HepG2 (cell line): Measurements from ENCODE around the gene NCOA6. TPM values are rescaled to one million over a fixed set of nuclear protein-coding genes. Genes with fewer than 3 reads are reported as not detected.
A peak's percentile ranks its signal among the peaks of the same experiment; 100 is the strongest.

Source experiments
- ARHGAP35 ChIP-seq: sonication (generic); formaldehyde crosslinking; IDR thresholded peaks from 2 replicates; pipeline ENCODE4 v1.9.0; 2022; ENCODE audit warnings: mild to moderate bottlenecking, inconsistent platforms, moderate library complexity, missing genetic modification reagents, borderline replicate concordance
- ELF3 ChIP-seq: IDR thresholded peaks from 2 replicates; pipeline ENCODE4 v1.6.1; 2016; ENCODE audit warnings: missing genetic modification reagents, missing compliant biosample characterization
- EP300 ChIP-seq, 3 experiments: sonication (generic) in 1 of 3; formaldehyde crosslinking in 1 of 3; IDR thresholded peaks; 2 replicates each; pipeline versions ENCODE4 v1.5.1 to v1.6.1; 2011 to 2020; ENCODE audit warnings: low read depth in 2 of 3, low read length in 2 of 3, borderline replicate concordance in 1 of 3, improper control_type of control experiment in 1 of 3, mild to moderate bottlenecking in 1 of 3, missing genetic modification reagents in 1 of 3, moderate library complexity in 1 of 3
- GABPA ChIP-seq, 2 experiments: IDR thresholded peaks; 2 replicates each; pipeline ENCODE4 v1.6.1; 2011 to 2016; ENCODE audit warnings: low read depth in 2 of 2, low read length in 1 of 2, missing biosample characterization in 1 of 2, missing genetic modification characterization in 1 of 2
- IKZF4 ChIP-seq: sonication (generic); formaldehyde crosslinking; IDR thresholded peaks from 2 replicates; pipeline ENCODE4 v1.5.1; 2020; ENCODE audit warnings: borderline replicate concordance, mild to moderate bottlenecking, low read depth, missing genetic modification reagents; ENCODE audit errors: not compliant biosample characterization
- NCOA2 ChIP-seq: sonication (generic); formaldehyde crosslinking; IDR thresholded peaks from 2 replicates; pipeline ENCODE4 v1.8.0; 2022; ENCODE audit warnings: inconsistent platforms
- NPAS2 ChIP-seq: sonication (generic); formaldehyde crosslinking; IDR thresholded peaks from 2 replicates; pipeline ENCODE4 v1.8.0; 2022; ENCODE audit warnings: mild to moderate bottlenecking, missing genetic modification reagents, borderline replicate concordance
- NR2F6 ChIP-seq, 2 experiments: IDR thresholded peaks; 2 replicates each; pipeline ENCODE4 v1.6.1; 2016; ENCODE audit warnings: antibody characterized with exemption in 1 of 2, mild to moderate bottlenecking in 1 of 2
- RXRB ChIP-seq: IDR thresholded peaks from 2 replicates; pipeline ENCODE4 v1.6.1; 2016; ENCODE audit warnings: borderline replicate concordance, missing genetic modification reagents, missing compliant biosample characterization
- SRF ChIP-seq: IDR thresholded peaks from 2 replicates; pipeline ENCODE4 v1.6.1; 2011; ENCODE audit warnings: mild to moderate bottlenecking, low read depth, low read length, moderate library complexity
- TGIF2 ChIP-seq: IDR thresholded peaks from 2 replicates; pipeline ENCODE4 v1.6.1; 2016; ENCODE audit warnings: control low read depth, missing compliant biosample characterization
- ZKSCAN8 ChIP-seq: IDR thresholded peaks from 2 replicates; pipeline ENCODE4 v1.6.1; 2016; ENCODE audit warnings: borderline replicate concordance, missing genetic modification reagents, missing compliant biosample characterization
- ZNF256 ChIP-seq: sonication (generic); formaldehyde crosslinking; conservative IDR thresholded peaks from 2 replicates; pipeline ENCODE4 v1.4.0; 2020; ENCODE audit warnings: missing genetic modification reagents
- ZNF550 ChIP-seq: sonication (generic); formaldehyde crosslinking; IDR thresholded peaks from 2 replicates; pipeline ENCODE4 v1.4.0; 2020; ENCODE audit warnings: mild to moderate bottlenecking, missing genetic modification reagents, borderline replicate concordance
- ZNF577 ChIP-seq: sonication (generic); formaldehyde crosslinking; IDR thresholded peaks from 2 replicates; pipeline ENCODE4 v1.4.0; 2020; ENCODE audit warnings: mild to moderate bottlenecking, low read depth, missing genetic modification reagents, borderline replicate concordance
- ZSCAN9 ChIP-seq: IDR thresholded peaks from 2 replicates; pipeline ENCODE4 v1.6.1; 2016; ENCODE audit warnings: borderline replicate concordance
- polyA plus RNA-seq, 8 experiments: library from polyadenylated mRNA; depleted of rRNA in 3 of 8; stranded (reverse) in 7 of 8; unstranded in 1 of 8; fragments of >200 nt; fragmentation: Illumina TruSeq in 4 of 8; extraction: Trizol in 4 of 8; gene quantifications; 2 replicates each; pipeline versions ENCODE4 v1.2.1 to v1.2.3, GENCODE V29; 2011 to 2016; ENCODE audit warnings: low read depth in 4 of 8, missing spikeins in 1 of 8, mixed read lengths in 1 of 8; ENCODE audit not compliant: insufficient read depth in 1 of 8
- total RNA-seq, 5 experiments: library from RNA; depleted of rRNA; stranded (reverse); fragments of >200 nt; fragmentation: Illumina TruSeq; extraction: Trizol; gene quantifications; 2 replicates each; pipeline ENCODE4 v1.2.3, GENCODE V29; 2016; ENCODE audit warnings: low read depth in 1 of 5
- TF ChIP-seq, protein P1 (sequence below): IDR thresholded peaks from 2 replicates; pipeline ENCODE4 v1.6.1; 2016; ENCODE audit warnings: low read depth, missing genetic modification reagents, missing compliant biosample characterization
- TF ChIP-seq, protein P2 (sequence below): sonication (generic); formaldehyde crosslinking; IDR thresholded peaks from 2 replicates; pipeline ENCODE4 v1.4.0; 2020; ENCODE audit warnings: missing genetic modification reagents
- TF ChIP-seq, protein P3 (sequence below): sonication (generic); formaldehyde crosslinking; conservative IDR thresholded peaks from 2 replicates; pipeline ENCODE4 v1.4.0; 2020; ENCODE audit warnings: missing genetic modification reagents
- TF ChIP-seq, protein P4 (sequence below): sonication (generic); formaldehyde crosslinking; IDR thresholded peaks from 2 replicates; pipeline ENCODE4 v1.9.0; 2021; ENCODE audit warnings: missing genetic modification reagents, borderline replicate concordance

NCOA6 gene
- total and polyA plus RNA-seq, 2 of the 13 experiments (the other 11 are each of a cell fraction or from before 2014, with no cell fraction given): 11.2 to 29.3 TPM

DNA sequence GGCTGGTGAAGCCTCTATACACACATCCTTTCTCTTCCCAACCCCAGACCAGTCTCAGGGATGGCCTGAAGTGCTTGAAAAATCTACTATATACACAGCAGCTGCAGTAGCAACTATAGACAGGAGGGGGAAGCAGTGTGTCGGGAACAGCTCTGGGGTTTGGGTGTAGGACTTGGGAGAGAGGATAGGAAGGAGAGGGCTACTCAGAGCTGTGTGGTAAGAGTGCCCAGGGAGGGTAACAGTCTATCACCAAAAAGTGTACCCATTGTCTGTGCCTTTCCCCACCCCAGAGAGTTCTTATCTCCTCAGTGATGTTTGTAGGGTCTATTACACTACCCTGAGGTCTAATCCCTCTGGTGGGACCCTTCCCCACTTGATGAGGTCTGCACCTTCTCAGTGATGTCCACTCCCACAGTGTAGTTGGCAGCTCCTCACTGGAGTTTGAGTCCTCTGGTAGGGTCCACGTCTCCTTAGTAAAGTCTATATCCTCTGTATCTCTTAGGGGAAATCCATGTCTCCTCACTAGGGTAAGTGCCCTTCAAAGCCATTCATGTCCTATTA is 48.7 kb upstream of the NCOA6 start (continued):
- TF ChIP-seq, protein P1, sequence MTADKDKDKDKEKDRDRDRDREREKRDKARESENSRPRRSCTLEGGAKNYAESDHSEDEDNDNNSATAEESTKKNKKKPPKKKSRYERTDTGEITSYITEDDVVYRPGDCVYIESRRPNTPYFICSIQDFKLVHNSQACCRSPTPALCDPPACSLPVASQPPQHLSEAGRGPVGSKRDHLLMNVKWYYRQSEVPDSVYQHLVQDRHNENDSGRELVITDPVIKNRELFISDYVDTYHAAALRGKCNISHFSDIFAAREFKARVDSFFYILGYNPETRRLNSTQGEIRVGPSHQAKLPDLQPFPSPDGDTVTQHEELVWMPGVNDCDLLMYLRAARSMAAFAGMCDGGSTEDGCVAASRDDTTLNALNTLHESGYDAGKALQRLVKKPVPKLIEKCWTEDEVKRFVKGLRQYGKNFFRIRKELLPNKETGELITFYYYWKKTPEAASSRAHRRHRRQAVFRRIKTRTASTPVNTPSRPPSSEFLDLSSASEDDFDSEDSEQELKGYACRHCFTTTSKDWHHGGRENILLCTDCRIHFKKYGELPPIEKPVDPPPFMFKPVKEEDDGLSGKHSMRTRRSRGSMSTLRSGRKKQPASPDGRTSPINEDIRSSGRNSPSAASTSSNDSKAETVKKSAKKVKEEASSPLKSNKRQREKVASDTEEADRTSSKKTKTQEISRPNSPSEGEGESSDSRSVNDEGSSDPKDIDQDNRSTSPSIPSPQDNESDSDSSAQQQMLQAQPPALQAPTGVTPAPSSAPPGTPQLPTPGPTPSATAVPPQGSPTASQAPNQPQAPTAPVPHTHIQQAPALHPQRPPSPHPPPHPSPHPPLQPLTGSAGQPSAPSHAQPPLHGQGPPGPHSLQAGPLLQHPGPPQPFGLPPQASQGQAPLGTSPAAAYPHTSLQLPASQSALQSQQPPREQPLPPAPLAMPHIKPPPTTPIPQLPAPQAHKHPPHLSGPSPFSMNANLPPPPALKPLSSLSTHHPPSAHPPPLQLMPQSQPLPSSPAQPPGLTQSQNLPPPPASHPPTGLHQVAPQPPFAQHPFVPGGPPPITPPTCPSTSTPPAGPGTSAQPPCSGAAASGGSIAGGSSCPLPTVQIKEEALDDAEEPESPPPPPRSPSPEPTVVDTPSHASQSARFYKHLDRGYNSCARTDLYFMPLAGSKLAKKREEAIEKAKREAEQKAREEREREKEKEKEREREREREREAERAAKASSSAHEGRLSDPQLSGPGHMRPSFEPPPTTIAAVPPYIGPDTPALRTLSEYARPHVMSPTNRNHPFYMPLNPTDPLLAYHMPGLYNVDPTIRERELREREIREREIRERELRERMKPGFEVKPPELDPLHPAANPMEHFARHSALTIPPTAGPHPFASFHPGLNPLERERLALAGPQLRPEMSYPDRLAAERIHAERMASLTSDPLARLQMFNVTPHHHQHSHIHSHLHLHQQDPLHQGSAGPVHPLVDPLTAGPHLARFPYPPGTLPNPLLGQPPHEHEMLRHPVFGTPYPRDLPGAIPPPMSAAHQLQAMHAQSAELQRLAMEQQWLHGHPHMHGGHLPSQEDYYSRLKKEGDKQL (CRISPR knock-in tag): no peak
- TF ChIP-seq NCOA2 (no peak; the same call in 1 of the 2 replicates), ARHGAP35 (CRISPR knock-in tag) (no peak; the same call in 1 of the 2 replicates), ZNF550 (CRISPR knock-in tag) (peak; percentile 65; the same call in 1 of the 2 replicates), ZSCAN9 (CRISPR knock-in tag) (peak; percentile 51; the same call in 1 of the 2 replicates), IKZF4 (CRISPR knock-in tag) (peak; percentile 78), ZNF256 (CRISPR knock-in tag) (no peak), GABPA (IDR thresholded peaks at IDR 0.05; ENCODE audit: low read depth, low read length) (no peak), GABPA (CRISPR knock-in tag; IDR thresholded peaks at IDR 0.05; ENCODE audit: low read depth) (no peak), NR2F6 (IDR thresholded peaks at IDR 0.05) (no peak), NR2F6 (CRISPR knock-in tag; IDR thresholded peaks at IDR 0.05) (peak; percentile 37; the same call in 1 of the 2 replicates), ZKSCAN8 (CRISPR knock-in tag) (peak; percentile 53; the same call in 1 of the 2 replicates), TGIF2 (peak; percentile 45; the same call in 1 of the 2 replicates), ZNF577 (CRISPR knock-in tag) (no peak), SRF (no peak), RXRB (CRISPR knock-in tag) (peak; percentile 60; the same call in 1 of the 2 replicates), ELF3 (CRISPR knock-in tag) (peak; percentile 62; the same call in 1 of the 2 replicates), NPAS2 (CRISPR knock-in tag) (no peak), EP300 (IDR thresholded peaks at IDR 0.05; ENCODE audit: low read depth in 2 of 2, low read length in 2 of 2) (no peak), EP300 (CRISPR knock-in tag; IDR thresholded peaks at IDR 0.05; ENCODE audit: borderline replicate concordance) (0 out of 2 replicates have a peak, but pooled peaks have one; percentile 10)
- TF ChIP-seq, protein P2, sequence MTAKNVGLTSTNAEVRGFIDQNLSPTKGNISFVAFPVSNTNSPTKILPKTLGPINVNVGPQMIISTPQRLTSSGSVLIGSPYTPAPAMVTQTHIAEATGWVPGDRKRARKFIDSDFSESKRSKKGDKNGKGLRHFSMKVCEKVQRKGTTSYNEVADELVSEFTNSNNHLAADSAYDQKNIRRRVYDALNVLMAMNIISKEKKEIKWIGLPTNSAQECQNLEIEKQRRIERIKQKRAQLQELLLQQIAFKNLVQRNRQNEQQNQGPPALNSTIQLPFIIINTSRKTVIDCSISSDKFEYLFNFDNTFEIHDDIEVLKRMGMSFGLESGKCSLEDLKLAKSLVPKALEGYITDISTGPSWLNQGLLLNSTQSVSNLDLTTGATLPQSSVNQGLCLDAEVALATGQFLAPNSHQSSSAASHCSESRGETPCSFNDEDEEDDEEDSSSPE: no peak
- TF ChIP-seq, protein P3, sequence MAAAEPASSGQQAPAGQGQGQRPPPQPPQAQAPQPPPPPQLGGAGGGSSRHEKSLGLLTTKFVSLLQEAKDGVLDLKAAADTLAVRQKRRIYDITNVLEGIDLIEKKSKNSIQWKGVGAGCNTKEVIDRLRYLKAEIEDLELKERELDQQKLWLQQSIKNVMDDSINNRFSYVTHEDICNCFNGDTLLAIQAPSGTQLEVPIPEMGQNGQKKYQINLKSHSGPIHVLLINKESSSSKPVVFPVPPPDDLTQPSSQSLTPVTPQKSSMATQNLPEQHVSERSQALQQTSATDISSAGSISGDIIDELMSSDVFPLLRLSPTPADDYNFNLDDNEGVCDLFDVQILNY: no peak
- TF ChIP-seq, protein P4, sequence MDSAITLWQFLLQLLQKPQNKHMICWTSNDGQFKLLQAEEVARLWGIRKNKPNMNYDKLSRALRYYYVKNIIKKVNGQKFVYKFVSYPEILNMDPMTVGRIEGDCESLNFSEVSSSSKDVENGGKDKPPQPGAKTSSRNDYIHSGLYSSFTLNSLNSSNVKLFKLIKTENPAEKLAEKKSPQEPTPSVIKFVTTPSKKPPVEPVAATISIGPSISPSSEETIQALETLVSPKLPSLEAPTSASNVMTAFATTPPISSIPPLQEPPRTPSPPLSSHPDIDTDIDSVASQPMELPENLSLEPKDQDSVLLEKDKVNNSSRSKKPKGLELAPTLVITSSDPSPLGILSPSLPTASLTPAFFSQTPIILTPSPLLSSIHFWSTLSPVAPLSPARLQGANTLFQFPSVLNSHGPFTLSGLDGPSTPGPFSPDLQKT (CRISPR knock-in tag): no peak
